ENCODE results near the gene CCDC7.
A peak's percentile ranks its signal among the peaks of the same experiment; 100 is the strongest.
"Not testable (repeated sequence)": the region's sequence is repeated elsewhere in the genome, so short reads cannot be mapped to it uniquely, and the experiment has no call there.

Gene CCDC7

DNA sequence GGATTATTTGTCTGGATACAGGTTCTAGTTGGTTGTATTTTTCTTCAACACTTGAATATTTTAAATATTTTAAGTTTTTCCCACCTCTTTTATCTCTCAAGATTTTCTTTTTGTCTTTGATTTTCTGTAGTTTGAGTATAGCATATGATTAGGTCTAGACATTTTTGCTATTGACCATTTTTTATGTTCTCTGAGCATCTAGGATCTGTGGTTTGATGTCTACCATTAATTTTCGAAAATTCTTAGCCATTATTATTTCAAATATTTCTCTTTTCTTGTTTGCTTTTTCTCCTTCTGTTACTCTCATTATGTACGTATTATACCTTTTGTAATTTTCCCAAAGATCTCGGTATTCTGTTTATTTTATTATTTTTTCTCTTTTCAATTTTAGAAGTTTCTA is 293.0 kb downstream of the CCDC7 start:
- DNase-seq = no peak

DNA sequence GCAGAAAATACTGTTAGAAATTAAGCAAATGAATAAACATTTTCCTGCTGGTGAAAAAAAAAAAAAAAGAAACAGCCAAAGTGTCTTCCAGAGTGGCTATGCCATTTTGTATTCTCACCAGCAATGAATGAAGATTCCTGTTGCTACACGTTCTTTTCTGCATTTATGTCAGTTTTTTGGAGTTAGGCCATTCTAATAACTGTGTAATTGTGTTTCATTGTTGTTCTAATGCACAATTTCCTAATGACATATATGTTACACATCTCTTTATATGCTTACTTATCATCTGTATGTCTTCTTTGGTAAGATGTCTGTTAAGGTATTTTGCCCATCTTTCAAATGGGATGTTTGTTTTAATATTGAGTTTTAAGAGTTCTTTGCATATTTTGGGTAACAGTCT is 298.4 kb downstream of the CCDC7 start:
- no peak for DNase-seq

DNA sequence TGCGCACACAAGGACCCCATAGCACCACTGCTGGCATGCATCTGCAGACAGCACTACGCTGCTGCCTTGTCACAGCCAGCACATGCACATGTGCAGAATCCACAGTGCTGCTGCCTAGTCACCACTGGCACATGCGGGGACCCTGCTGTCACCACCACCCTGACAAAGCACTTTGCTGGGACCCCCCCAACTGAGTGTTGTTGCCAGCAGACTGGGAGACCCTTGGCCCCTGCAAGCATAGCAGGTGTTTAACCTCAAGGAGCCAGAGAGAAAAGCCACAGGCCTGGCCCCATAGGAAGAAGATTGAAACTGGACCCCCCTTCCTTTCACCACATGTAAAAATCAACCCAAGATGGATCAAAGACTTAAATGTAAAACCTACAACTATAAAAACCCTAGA is 300.9 kb downstream of the CCDC7 start:
- no peak for DNase-seq

GRCh38 chr10:32751582-32751981 is 305.6 kb downstream of the CCDC7 start:
- DNase-seq = no peak

- not testable (repeated sequence) for DNase-seq
Measured at GRCh38 chr10:32754900-32755299, 309.0 kb downstream of the CCDC7 start.

DNA sequence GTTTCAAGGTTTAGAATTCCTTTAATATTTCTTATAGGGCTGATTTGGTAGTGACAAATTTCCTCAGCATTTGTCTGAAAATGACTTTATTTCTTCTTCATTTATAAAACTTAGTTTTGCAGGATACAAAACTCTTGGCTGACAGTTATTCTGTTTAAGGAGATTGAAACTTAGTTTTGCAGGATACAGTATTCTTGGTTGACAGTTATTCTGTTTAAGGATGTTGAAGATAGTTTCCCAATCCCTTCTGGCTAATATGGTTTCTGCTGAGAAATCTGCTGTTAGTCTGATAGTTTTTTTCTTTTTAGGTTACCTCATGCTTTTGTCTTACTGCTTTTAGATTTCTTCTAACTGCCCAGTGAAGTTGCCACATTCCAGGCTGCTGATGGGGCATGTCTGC is 325.3 kb downstream of the CCDC7 start:
- DNase-seq = no peak

DNA sequence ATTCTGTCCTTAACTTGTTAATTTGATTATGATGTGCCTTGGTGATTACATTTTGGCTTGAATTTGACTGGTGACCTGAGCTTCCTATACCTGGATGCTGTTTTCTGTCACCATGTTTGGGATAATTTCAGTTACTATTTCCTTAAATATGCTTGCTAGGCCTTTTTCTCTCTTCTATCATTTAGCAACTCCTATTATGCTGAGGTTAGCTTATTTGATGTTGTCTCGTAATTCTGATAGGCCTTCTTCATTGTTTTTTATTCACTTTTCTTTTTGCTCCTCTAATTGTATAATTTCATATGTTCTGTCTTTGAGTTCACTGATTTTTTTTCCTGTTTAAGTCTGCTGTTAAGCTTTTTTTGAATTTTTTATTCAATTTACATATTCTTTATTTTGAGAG is 327.2 kb downstream of the CCDC7 start:
- DNase-seq = no peak

GRCh38 chr10:32786968-32787367 is 341.0 kb downstream of the CCDC7 start:
- DNase-seq = no peak

DNA sequence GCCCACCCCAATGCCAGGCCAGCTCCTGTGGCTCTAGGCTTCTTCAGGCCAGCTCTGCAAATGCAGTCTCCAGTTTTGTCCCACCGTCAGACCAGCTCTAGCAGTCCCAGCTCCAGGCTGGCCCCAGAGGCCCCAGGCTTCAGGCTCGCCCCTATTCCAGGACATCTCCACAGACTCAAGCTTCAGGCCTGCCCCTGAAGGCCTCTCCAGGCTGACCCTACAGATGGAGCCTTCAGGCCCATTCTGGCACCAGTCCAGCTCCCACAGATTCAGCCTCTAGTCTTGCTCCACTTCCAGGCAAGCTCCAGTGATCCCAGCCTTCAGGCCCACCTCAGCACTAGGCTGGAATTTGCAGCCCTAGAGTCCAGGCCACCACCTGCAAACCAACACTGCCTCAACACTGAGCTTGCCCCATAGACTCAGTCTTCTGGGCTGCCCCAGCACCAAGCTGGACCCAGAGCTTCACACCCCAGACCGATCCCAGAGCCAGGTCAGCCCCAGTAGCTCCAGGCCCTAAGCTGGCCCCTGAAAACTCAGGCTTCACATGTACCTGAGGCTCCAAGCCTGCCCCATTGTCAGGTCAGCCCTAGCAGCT is 341.8 kb downstream of the CCDC7 start:
- DNase-seq = no peak

GRCh38 chr10:32788359-32788758 is 342.4 kb downstream of the CCDC7 start:
- DNase-seq = no peak

DNA sequence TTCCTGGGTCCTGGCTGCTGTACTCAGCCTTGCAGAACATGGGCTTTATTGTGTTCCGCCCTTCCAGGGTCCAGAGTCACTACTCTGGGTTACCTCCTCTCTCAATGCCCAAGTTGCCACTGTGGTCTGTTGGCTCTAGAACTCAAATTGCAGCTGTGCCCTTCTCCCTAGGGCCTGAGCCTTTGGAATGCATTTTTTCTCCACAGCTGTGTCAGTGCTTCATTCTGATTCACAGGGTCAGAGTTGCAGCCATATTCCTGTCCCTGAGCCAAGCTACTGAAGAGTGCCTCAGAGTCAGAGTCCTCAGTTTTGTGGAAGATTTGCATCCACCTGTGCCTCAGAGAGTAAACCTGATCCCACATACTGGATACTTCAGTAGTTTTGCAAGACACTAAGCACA is 344.5 kb downstream of the CCDC7 start:
- no peak for DNase-seq

DNA sequence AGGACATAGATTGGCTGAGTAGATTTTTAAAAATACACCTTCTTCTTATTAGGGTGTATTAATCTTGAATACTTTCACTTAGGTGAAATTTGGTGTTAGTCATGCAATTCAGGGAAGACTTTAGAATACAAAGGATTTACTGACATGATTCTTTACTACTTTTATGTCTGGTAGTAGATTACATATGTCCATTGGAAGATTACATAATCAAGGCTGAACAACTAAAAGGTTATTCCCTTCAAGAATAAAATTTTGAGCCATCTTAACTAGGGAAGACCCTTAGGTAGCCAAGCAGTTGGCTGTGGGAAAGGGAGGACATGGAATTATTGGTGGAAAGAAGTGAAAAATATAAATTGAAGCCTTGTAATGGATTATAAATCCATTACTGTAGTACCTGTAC is 347.1 kb downstream of the CCDC7 start:
- DNase-seq = no peak

- DNase-seq = peak; percentile 56 to 57
Measured at GRCh38 chr10:32795598-32796183, 349.8 kb downstream of the CCDC7 start.

- not testable (repeated sequence) for DNase-seq
Measured at GRCh38 chr10:32797393-32797792, 351.5 kb downstream of the CCDC7 start.

DNA sequence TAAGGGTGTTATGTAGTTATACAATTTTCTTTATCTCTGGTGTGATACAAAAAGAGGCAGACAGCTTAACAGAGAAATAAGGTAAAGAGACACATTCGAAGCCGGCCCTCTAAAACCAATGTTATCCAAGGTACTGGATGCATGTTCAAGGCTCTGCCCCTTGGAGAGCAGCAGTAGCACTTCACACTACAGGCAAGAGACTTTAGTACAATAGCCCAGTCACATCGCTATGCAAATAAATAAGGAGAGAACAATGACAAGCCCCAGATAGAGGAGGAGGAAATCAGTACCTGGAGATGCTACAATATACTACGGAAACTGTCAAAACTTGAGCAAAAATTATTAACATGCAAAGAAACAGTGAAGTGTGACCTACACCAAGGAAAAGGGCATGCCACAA is 401.0 kb downstream of the CCDC7 start:
- no peak for DNase-seq

DNA sequence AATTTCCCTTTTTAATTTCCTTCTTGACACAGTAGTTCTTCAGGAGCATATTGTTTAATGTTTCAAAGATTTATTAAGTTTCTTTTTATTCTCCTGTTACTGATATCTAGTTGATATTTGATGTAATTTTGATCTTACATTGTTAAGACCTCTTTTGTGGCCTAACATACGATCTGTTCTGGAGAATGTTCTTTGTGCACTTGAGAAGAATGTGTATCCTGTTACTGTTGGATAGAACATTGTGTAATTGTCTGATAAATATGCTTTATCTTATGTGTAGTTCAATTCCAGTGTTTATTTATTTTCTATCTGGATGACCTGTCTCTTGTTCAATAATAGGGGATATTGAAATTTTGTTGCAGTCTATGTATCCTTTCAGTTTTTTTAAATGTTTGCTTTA is 405.4 kb downstream of the CCDC7 start:
- no peak for DNase-seq

DNA sequence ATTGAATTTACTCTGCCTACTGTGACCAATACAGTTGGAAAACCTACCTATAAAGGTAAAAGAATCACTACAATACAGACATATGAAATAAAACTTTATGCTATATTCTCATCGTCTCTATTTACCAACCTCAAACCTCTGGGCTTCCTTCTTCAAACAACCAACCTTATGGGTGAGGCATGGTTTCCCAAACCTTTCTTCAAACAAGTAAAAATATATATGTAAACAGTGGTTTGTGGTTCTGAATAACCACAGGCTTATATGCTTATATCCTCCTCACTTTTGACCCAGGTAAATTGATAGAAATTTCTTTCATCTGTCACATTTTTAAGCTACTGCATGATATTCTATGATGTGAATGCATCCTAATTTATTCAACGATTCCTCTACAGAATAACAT is 408.5 kb downstream of the CCDC7 start:
- DNase-seq = no peak

- no peak for DNase-seq
Measured at GRCh38 chr10:32865170-32865569, 419.2 kb downstream of the CCDC7 start.

DNA sequence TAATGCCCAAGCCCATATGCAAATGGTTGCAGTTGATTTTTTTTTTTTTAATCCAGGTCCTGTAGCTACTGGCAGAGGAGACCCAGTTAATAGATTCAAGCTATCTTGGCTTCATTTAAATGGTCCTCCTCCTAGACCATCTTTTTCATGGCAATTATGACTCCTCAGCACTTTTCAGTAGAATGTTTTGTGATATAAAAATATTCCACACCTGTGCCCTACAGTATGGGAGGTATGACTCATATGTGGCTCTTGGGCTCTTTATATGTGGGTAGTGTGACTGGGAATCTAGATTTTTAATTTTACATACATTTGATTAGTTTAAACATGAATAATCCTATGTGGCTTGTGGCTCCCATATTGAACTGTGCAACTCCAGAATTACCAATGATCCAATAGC is 432.0 kb downstream of the CCDC7 start:
- DNase-seq = no peak

- DNase-seq = no peak
Measured at GRCh38 chr10:32878646-32879045, 432.7 kb downstream of the CCDC7 start.

DNA sequence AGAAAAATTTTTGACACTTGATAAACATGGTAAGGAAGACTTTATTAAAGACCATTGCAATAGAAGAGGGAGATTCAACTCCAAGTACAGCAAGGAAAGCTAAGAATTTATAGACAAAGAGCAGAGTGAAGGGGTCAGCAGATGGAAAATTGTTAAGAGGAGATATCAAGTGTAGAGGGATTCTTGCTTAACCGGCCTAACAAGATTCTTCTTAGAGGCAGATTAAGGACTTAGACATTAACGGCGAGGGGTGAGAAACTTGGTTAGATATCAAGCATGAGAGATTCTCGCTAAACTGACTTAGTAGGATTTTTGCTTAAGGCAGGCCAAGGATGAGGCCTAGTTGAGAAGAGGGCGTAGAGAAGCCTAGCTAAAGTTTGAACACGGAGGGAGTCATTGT is 436.1 kb downstream of the CCDC7 start:
- DNase-seq = no peak

DNA sequence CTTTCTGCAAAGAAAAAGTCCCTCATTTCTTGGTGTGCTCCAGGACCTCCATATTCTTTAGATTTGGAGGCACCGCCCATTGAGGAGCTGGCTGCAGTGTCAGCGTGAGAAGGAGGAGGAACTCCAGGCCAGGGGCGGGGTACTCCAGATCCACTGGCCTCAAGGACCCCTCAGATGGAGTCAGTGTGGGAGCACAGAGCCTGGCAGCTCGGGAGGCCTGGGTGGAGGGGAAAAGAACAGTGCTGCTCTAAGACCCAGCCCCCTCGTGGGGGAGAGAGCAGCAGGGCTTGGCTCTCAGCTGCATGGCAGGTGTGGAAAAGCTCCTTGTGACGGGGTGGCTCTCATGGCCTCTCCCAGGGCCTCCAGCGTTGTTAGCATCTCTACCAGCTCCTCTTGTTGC is 441.5 kb downstream of the CCDC7 start:
- DNase-seq = no peak

DNA sequence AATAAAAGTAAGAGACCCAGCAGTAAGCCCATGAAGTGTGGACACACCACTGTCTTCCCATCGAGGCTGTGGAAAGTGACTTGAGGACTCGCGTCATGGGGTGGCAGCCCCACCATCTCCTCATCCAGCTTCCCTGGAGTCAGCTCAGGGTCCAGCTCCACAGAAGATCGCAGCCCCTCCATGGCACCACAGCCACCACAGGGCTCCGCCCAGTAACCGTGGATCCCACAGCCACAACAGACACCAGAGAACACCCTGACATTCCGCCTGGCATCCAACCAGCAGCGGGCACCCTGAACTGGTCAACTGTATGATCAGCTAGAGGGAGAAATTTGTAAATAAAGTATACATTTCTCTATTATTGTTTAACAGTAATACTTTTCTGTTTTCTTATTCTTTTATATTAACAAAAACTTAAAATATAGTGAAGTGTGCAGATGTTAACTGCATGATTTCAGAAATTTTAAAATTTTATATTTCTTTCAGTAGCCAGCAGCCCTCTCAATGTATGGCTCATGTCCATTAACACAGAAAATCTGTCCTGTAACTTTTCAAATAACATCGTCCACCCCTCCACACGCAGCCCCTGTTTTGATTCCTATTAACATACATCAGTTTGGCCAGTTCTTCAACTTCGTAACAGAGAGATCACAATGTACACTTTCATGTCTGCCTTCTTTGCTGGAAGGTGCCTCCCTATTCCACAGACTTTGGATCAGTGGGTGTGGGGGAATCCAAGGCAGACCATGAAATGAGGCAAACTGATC is 442.4 kb downstream of the CCDC7 start:
- no peak for DNase-seq

DNA sequence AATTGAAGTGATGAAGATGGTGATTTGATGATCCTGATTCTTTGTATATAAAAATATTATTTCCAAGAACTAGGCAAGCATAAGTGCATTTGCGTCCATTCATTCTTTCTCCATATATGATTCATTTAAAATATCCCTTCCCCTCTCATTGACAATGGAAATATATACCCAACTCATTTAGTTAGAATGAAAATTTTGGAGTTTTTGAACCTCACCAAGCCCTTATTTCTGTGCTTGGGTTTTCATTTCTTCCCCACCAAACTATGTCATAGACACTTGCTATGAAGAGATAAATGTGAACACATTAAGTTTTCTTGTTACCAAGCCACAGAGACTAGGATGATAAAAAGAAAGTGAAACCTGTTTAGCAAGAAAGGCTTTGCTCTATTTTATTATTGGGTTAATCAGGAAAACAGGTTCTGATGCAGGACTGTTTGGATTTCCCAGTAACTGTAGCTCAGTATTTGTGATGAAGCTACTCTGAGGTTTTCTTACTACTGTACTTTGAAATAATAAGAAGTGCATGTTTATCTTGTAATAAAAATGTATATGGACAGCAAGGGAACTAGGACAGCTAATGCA is 443.8 kb downstream of the CCDC7 start:
- no peak for DNase-seq
